GM10266 (cell line): Measurements from ENCODE around the gene ZNF507.
"Not testable (repeated sequence)": the region's sequence is repeated elsewhere in the genome, so short reads cannot be mapped to it uniquely, and the experiment has no call there.

Experiments used
- DNase-seq: peaks from one replicate; pipeline ENCODE4 v3.0.0; 2012; ENCODE audit errors: extremely low spot score
- CTCF ChIP-seq: IDR thresholded peaks from 2 replicates; pipeline ENCODE4 v1.5.1; 2012; ENCODE audit warnings: mild to moderate bottlenecking, low read depth; ENCODE audit not compliant: control insufficient read depth, insufficient read depth; ENCODE audit errors: missing control alignments

Gene ZNF507

GRCh38 chr19:32367063-32367462 lies 21.7 kb downstream of the ZNF507 start:
- no peak for TF ChIP-seq CTCF
- DNase-seq = no peak

- TF ChIP-seq CTCF = no peak
- no peak for DNase-seq
Observed at GRCh38 chr19:32367948-32368536, 22.6 kb downstream of the ZNF507 start.

- DNase-seq = no peak
- TF ChIP-seq CTCF = no peak
Observed at GRCh38 chr19:32368787-32369186, 23.4 kb downstream of the ZNF507 start.

GRCh38 chr19:32372726-32373517 lies 27.5 kb downstream of the ZNF507 start:
- no peak for TF ChIP-seq CTCF
- DNase-seq = no peak

GRCh38 chr19:32373585-32374295 lies 28.3 kb downstream of the ZNF507 start:
- no peak for TF ChIP-seq CTCF
- no peak for DNase-seq

GRCh38 chr19:32374362-32374761 lies 29.0 kb downstream of the ZNF507 start:
- DNase-seq = not testable (repeated sequence)

- DNase-seq = not testable (repeated sequence)
Observed at GRCh38 chr19:32377088-32377487, 31.7 kb downstream of the ZNF507 start.

GRCh38 chr19:32380269-32380668 lies 34.9 kb downstream of the ZNF507 start:
- no peak for TF ChIP-seq CTCF
- DNase-seq = no peak
